GM19193 (cell line): ENCODE data around the gene LEFTY1.

Source experiments
- POLR2A ChIP-seq: IDR thresholded peaks from 4 replicates; pipeline ENCODE4 v1.6.1; 2011; ENCODE audit not compliant: insufficient read depth, insufficient read length; ENCODE audit errors: extremely low read depth

LEFTY1 gene

DNA sequence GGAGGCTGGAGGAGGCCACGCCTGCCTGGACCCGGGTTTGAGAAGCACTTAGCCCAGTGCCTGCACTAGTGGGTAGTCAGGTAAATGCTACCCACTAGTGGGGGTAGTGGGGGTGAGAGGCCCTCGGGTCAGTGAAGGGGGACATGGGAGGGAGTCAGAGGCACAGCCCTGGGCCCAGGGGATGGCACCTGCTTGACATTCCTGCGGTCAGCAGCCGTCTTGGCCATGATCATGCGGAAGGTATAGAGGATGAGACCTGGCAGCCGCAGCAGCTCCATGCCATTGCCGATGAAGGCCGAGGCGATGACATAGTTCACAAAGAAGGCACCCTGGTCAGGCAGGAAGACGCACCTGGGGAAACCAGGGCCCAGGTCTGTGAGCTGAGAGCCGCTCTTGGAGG is 35.5 kb downstream of the LEFTY1 start:
- TF ChIP-seq POLR2A = no peak

DNA sequence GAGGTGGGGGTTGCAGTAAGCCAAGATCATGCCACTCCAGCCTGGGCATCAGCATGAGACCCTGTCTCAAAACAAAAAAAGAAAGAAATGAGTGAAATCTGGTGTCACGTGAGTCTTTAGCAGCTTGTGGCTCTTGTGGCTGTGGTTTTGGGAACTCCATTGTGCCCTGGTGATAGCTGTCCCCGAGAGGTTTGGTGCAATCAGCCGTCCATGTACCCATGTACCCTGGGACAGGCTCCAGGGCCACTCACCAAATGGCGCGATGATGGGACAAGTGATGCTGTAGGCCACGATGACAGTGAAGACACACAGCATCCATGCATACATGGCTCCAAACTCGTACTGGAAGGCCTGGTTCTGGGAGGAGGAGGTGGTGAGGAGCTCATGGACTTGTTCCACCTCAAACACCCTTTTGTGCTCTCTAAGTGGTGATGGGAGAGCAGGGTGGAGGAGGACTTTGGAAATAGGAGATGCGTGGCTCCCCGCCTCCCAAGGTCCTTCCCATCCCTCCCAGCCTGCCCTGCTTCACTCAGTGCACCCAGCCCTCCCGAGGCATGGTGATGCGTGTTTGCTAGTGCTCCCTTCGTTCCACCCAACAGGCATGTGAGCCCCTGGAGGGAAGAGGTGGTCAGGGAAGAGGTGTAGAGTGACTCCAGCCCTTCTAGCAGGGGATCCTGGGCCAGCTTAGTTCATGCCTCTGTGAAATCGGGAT is 36.4 kb downstream of the LEFTY1 start:
- no peak for TF ChIP-seq POLR2A

GRCh38 chr1:225851805-225852204 is 37.1 kb downstream of the LEFTY1 start:
- TF ChIP-seq POLR2A = no peak

- TF ChIP-seq POLR2A = no peak
Observed at GRCh38 chr1:225850370-225850769, 38.6 kb downstream of the LEFTY1 start.

DNA sequence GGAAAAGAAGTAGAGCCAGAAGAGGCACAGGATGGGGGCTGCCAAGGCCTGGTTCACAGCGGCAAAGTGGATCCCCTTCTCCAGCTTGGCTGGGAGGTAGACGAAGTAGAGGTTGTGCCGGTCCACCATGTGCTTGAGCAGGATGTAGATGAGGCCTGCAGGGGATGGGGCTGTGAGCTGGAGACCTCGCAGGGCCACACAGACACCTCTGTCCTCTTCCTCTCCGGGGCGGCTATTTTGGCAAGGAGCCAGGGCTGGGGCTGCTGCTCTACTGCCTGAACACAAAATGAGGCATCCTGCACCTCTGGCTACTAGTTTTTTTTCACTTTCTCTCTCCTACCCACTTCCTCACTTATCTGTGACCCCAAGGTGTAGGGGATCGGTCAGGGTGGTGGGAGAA is 39.0 kb downstream of the LEFTY1 start:
- TF ChIP-seq POLR2A = no peak

DNA sequence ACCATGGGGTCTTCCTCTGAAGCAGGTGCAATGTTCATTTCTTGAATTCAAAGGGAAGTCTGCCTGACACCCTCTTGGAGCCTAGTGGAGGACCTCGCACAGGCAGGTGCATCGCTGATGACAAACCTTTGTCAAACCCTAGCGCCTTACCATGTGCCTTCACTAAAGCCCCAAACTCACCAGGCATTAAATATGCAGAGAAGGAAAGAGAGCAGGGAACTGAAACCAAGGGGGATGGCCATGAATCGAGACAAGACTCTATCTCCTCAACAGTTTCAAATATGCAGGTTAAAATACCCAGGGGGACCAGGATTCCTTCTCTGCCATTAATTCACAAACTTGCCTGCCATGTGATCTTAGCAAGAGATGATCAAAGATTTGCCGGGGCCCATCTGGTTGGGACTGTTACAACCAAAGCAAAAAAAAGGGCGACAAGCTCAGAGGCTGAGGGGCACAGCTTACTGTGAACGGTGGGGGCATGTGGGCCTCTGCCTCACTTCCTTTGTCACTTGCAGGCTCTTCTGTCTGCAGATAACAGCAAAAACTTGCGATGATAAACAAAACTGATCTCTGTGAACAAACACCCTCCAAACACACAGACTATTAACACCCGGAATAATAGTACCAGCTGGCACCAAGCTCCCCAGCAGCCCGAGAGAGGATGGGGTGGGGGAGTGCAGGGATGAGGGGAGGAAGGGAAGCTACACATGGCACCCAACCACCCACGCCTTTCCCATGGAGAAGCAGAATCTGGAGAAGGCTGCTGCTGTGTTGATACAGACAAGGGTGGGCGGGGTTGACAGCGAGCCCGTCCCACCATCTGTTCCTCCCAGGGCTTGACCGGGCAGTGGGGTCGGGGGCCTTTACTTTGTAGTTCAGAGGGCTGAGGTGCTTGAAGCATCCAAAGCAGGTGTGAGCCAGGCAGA is 40.7 kb downstream of the LEFTY1 start:
- no peak for TF ChIP-seq POLR2A

DNA sequence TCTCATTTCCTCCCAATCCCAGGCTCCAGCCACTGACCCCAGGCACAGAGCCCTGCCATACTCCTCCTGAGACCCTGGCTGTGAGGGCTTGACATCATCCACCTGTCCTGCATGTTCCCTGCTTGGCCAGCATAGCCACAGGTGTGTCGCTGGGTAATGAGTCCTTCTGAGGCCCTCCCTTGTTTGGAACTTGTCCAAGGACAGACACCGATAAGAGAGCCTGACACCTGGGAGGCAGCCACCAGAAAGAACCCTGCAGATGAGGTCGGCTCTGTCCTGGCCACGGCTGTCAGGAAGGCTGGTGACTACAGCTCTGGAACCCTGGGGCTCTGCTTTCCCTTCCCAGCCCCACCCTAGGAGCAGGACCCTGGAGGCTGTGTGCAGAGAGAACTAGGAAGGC is 41.3 kb downstream of the LEFTY1 start:
- no peak for TF ChIP-seq POLR2A

DNA sequence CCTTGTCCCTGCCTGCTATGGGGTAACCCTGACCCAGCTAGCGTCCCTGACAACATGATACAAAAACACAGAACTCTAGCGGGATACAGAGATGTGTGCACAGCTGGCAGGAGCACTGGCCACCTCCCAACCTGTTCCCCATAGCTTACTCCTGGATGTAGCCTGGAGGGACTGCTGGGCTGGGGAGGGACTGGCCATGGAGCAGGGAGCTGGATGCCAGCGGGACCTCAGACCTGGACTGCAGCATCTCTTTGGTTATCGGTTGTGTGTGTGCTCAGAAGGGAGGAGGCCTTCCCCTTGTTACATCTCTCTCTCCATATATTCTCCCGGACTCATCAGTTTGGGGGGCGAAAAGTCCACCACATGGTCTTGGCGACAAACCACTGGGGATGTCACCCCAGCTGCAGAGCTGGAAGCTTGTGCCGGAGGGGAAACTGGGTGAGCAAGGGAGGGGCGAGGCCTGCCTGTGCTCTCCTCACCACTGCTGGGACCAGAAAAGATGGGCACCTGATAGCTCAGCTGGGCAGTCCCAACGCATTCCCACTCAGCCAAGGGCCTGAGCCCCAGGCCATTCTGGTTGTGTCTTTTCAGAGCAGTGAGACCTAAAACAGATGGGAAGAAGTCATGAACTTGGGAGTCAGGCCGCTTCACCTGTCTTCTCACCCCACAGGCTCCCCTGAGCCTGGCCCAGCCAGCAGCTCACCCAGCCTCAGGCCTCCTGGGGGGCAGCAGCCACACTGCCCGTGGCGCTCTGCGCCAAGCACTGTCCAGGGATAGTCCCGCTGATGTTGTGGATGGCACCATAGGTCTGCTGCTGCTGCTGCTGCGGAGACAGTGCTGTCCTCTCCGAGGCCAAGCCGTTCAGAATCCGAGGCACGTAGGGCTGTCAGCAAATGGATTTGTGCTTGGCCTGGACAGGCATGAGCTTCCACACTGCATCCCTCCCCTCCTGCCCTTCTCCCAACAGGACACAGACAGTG is 42.3 kb downstream of the LEFTY1 start:
- TF ChIP-seq POLR2A = no peak

- TF ChIP-seq POLR2A = no peak
Observed at GRCh38 chr1:225845571-225846259, 43.2 kb downstream of the LEFTY1 start.

GRCh38 chr1:225845097-225845496 is 43.8 kb downstream of the LEFTY1 start:
- TF ChIP-seq POLR2A = no peak

DNA sequence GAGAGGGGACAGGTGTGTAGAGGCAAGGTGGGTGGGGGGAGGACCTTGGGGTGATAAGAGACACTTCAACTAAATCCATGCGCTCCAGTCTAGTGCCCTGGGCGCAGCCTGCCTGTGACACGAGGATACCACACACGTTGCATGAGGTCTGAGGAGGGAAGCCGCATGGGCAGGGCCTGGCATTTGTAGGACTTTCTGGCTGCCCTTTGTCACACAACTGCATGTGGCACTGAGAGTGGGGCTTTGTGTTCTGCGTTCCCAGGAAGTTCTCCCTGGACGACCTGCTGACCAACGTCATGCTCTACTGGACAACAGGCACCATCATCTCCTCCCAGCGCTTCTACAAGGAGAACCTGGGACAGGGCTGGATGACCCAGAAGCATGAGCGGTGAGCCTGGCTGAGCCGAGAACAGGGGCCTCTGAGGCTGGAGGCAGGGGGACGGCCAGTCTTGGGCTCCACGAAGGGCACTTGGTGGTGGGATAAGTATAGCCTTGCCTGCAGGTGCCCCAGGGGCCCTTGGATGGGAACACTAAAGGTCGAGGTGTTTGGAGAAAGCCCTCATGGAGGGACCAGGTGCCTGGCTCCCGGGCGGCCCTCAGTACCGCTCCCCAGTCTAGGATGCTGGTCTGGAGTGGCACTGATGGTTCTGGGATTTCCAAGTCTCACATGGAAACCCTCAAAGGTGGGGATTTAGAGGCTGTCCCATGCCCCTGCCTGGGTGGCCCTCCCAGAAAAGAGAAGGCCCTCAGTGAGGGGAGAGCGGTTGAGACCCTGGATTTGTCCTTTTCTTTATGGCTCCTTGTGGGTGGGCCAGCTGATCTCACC is 44.5 kb downstream of the LEFTY1 start:
- TF ChIP-seq POLR2A = no peak

- no peak for TF ChIP-seq POLR2A
Observed at GRCh38 chr1:225843426-225843795, 45.5 kb downstream of the LEFTY1 start.

GRCh38 chr1:225842788-225843425 is 46.0 kb downstream of the LEFTY1 start:
- TF ChIP-seq POLR2A = no peak

DNA sequence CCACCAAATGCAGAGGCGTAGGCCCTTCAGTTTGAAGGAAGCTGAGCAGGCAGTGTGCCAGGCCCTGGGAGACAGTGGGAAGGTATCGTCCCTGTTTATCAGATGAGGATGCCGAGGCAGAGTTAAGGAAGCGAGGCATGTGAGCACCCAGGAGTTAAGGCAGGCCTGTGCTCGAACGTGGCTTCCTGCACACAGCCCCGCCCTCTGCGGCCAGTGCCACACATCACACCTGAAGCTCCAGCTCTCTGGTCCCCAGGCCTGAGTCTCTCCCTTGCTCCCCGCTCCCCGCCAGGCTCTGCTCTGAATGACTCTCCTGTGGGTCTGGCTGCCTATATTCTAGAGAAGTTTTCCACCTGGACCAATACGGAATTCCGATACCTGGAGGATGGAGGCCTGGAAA is 46.9 kb downstream of the LEFTY1 start:
- TF ChIP-seq POLR2A = no peak

DNA sequence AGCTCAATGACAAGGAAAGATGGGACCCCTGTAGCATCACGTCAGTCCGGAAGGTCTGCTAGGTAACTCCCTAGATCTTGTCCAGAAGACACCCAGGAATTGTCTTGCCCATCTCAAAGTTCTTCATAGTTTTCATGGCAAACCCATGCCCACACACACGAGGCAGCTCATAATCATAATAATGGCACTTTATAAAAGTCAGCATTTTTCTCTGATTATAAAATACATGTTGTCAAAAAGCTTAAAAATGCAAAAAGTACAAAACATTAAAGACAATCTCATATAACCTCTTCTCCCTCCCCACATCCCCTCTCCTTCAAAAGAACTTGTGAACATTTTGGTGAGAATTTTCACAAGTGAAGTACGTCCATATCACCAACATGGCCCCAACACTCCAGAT is 48.2 kb downstream of the LEFTY1 start:
- no peak for TF ChIP-seq POLR2A
